ENCODE results near the gene PANK4. TPM values are rescaled to one million over a fixed set of nuclear protein-coding genes. Genes with fewer than 3 reads are reported as not detected.

Gene PANK4
- total and polyA plus RNA-seq, 2 donors (not counting 3 experiments of a cell fraction or from before 2014, with no cell fraction given): 22.1 to 34.0 TPM

- H3K9me3 ChIP-seq (replicated peaks; ENCODE audit: control insufficient read depth, insufficient read depth, low read length): no peaks in the 10 kb centered on the region
- H3K4me2 ChIP-seq (ENCODE audit: insufficient read depth, low read length): no peak overlapping the region
- DNase-seq (ENCODE audit: low read depth, low spot score) (no peak), FAIRE-seq (no peak)
- H2AFZ ChIP-seq (ENCODE audit: low read depth, low read length): no peak overlapping the region
- H3K27ac ChIP-seq (ENCODE audit: insufficient read depth, low read depth, low read length): no peak overlapping the region
- H4K20me1 ChIP-seq (replicated peaks; ENCODE audit: control insufficient read depth, extremely low read depth, insufficient read depth, low read length): no peaks in the 10 kb centered on the region
- no peak overlapping the region for H3K9ac ChIP-seq (replicated peaks; ENCODE audit: extremely low read depth, insufficient read depth, low read length)
- H3K4me1 ChIP-seq (ENCODE audit: control insufficient read depth, extremely low read depth, insufficient read depth, low read length): no peaks in the 10 kb centered on the region
- dilution Hi-C loops (cut with MboI; ENCODE audit: extremely low pct_ligation_motif_present, low sequenced_read_pairs) (no loop called here), intact Hi-C loops (cut with micrococcal nuclease) (no loop called here)
- H3K36me3 ChIP-seq (ENCODE audit: control insufficient read depth in 2 of 2, extremely low read depth in 1 of 2, insufficient read depth in 2 of 2, low read length in 2 of 2): no peaks in the 10 kb centered on the region
- TF ChIP-seq GATA2 (IDR thresholded peaks at IDR 0.05; ENCODE audit: insufficient read depth, insufficient read length, low read depth, low read length) (no peak), FOS (IDR thresholded peaks at IDR 0.05; ENCODE audit: borderline replicate concordance, insufficient read depth, low read length) (no peak), CTCF (IDR thresholded peaks at IDR 0.05; ENCODE audit: extremely low read depth in 1 of 2, insufficient read depth in 1 of 2, low read depth in 1 of 2, low read length in 2 of 2) (no peak), MAX (IDR thresholded peaks at IDR 0.05; ENCODE audit: insufficient read depth, insufficient read length) (no peak), MYC (IDR thresholded peaks at IDR 0.05; ENCODE audit: low read depth, low read length) (no peak), POLR2A (IDR thresholded peaks at IDR 0.05; ENCODE audit: low read depth, low read length) (no peak), POLR2AphosphoS5 (IDR thresholded peaks at IDR 0.05; ENCODE audit: insufficient read depth, low read depth, low read length) (no peak), EZH2 (IDR thresholded peaks at IDR 0.05; ENCODE audit: borderline replicate concordance, low read depth, low read length, severe bottlenecking) (no peak), JUN (IDR thresholded peaks at IDR 0.05; ENCODE audit: borderline replicate concordance, insufficient read depth, insufficient read length, low read depth) (no peak)
- ChIA-PET CTCF (no interaction called here), POLR2A (no interaction called here)
- H3K9me1 ChIP-seq (replicated peaks; ENCODE audit: control insufficient read depth, extremely low read depth, insufficient read depth, low read length): no peaks in the 10 kb centered on the region
- no peaks in the 10 kb centered on the region for H3K27me3 ChIP-seq (ENCODE audit: control insufficient read depth in 2 of 2, insufficient read depth in 2 of 2, low read length in 2 of 2)
- BruUV-seq (replicated peaks): no TSS peak
- H3K79me2 ChIP-seq (ENCODE audit: control insufficient read depth, insufficient read depth, low read length): no peaks in the 10 kb centered on the region
- no peak overlapping the region for H3K4me3 ChIP-seq (replicated peaks in 1 of 3; ENCODE audit: insufficient read depth in 1 of 3, low read depth in 1 of 3, low read length in 3 of 3)
Measured at GRCh38 chr1:2495026-2495425, 31.4 kb downstream of the PANK4 start.

All from endothelial cell of umbilical vein (primary cell).